SH-SY5Y (cell line): ENCODE measurements around the gene THADA.
A peak's percentile ranks its signal among the peaks of the same experiment; 100 is the strongest.

ENCODE experiments used
- GATA2 ChIP-seq: IDR thresholded peaks from 2 replicates; pipeline ENCODE4 v1.6.1; 2011; ENCODE audit warnings: mild to moderate bottlenecking, low read depth, low read length
- GATA3 ChIP-seq: IDR thresholded peaks from 2 replicates; pipeline ENCODE4 v1.6.1; 2011; ENCODE audit warnings: low read depth, mild to moderate bottlenecking, low read length, moderate library complexity

THADA gene

DNA sequence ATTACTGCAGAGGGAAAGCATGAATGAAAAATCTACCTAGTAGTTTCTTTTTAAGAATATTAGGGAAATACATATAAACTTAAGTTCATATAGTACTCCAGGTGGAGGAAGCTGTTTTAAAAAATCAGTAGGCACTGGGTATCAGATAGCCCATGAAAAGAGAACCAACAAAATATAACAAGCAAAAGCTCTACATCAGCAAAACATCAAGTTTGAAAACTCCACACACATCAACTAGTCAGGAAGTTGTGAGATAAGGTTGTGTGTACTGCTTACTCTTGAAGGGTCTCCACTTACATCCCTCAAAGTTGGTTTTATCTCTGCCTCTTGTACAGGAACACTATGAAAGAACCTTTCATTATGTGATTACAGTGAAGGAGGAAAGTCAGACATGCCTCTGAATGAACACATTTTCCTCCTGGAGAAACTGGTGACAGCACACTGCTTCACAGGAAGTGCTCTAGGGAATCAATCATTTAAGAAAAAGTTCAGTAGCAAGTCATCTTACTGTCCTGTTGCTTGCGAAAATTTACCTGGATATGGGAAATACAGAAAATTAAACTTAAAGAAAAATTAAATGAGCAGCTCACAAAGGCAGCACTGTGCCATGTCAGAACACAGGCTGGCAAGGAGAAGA, 57.7 kb downstream of the THADA start:
- no peak for TF ChIP-seq GATA3
- no peak for TF ChIP-seq GATA2

DNA sequence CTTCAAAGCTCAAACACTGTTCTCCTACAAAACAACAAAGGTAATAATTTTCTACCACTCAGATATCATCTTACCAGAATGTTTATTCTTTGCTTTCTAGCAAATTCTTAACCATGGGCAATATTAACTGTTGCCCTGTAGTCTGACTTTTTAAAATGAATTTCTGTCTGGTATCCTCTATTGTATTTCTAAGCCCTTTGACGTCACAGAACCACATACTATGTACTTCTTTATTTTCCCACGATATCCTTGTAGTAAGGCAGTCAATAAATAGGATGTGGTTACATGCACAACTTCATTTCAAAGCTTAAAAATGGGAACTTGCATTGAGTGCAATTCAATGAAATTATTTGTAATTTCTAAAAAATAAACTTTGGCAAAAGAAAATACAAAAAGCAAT, 58.7 kb downstream of the THADA start:
- TF ChIP-seq GATA2 (no peak), GATA3 (no peak)

DNA sequence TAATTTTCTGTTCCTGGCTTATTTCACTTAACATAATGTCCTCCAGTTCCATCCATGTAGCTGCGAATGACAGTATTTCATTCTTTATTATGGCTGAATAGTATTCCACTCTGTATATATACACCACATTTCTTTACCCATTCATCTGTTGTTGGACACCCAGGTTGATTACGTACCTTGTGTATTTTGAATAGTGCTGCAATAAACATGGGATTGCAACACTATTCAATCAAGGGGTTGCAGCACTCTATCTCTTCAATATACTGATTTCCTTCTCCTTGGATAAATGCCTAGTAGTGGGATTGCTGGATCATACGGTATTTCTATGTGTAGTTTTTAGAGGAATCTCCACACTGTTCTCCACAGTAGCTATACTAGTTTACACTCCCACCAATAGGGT, 61.3 kb downstream of the THADA start:
- TF ChIP-seq GATA3, result no peak
- no peak for TF ChIP-seq GATA2

DNA sequence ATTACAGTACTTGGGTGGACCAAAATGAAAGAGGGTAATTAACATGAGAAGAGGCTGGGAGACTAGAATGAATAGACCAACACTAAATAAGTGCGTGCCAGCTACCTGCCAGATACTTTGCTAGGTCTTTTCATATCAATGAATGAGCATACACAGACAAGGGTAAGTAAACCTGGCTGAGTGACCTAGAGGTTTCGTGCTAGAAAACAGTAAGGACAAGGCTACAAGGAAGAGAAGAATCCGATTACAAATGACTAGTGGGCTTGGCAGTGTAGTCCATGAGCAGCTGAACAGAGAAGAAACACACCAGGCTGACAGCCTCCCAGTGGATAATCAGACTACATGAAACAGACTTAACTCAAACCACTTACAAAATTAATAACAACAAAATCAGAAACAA, 64.6 kb downstream of the THADA start:
- TF ChIP-seq GATA2, result no peak
- no peak for TF ChIP-seq GATA3

DNA sequence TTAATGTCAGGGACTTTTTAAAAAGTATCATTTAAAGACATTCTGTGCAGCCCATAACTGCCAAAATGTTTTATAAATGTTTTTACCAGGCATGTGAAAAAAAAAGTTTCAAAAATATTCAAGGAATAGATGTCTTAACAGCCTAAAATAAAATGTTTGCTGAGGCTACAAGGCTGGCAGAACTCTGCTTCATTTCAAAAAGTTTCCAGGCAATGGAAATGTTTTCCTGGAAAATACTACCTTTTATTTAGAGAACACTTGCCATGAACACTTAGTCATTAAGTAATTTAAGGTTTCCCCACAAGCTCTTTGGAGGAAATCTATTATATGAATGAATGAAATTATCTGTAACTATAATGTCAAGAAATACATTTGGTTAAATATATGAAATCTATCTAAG, 68.8 kb downstream of the THADA start:
- TF ChIP-seq GATA2, result no peak
- TF ChIP-seq GATA3, result no peak

DNA sequence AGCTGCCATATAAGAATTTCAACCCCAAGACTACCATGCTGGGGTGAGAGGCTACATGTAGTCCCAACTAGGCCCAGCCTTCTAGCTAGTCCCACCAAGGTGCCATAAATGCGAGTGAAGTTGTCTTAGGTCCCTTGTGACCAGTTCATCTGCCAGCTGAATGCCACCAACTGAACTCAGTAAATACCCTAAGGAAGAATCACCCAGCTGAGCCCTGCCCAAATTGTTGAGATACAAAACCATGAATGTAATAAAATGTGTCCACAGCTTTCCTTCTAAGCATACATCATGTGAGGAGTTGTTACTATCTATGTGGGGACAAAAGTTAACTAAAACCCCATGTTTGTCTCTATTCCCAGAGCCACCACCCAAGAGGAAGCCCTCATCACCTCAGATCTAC, 70.3 kb downstream of the THADA start:
- TF ChIP-seq GATA3 (no peak), GATA2 (no peak)

DNA sequence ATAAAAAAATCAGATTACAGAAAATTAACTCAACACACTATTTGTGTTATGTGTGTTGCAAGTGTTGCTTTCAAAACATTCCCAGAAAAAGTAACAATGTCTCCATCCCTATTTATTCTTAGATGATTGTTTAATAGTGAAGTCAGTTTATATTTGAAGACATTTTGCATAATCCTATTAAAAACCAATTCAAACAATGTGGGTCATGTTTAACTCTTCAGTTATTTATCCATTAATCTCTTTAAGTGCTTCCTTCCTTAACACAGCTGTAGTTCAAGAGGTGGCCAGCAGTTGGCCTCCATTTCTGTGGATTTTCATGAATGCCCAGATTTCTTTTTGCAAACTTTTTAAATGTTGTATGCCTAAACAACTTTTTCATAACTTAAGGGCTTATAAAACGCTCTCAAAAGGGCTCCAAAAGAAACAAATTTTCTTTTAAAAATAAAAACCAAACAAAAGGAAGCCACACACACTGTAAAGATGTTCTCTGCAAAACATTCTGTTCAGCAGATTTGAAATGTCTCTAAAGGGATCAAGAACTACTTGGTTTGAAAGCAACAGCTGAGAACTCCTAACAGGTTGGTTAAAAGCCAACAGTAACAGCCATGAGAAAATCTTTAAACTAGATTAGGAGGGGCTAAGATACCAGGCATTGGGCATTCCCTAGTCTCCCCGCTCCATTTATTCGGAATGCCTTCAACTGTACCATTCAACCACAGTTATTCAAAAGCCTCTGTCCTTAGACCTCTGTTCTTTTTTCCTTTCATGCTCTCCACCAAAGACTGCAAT, 71.5 kb downstream of the THADA start:
- TF ChIP-seq GATA2 (no peak), GATA3 (no peak)

DNA sequence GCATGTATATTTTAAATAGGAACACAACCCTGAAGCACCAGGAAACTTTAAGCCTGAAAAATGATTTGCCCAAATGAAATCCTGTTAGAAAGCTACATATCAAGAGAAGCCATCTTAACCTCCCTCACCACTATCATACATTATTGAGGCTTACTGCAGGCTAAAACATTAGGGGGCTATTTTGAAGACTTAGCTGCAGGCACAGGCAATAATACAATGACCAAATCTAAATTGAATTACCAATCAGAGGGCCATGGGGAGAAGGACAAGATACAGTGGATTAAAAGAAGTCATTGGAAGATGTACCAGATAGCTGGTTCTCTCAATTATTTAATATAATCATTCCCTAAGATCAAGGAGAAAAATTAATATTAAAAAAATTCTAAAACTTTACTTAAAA, 73.7 kb downstream of the THADA start:
- peak; percentile 87 for TF ChIP-seq GATA3
- peak; percentile 78 for TF ChIP-seq GATA2

DNA sequence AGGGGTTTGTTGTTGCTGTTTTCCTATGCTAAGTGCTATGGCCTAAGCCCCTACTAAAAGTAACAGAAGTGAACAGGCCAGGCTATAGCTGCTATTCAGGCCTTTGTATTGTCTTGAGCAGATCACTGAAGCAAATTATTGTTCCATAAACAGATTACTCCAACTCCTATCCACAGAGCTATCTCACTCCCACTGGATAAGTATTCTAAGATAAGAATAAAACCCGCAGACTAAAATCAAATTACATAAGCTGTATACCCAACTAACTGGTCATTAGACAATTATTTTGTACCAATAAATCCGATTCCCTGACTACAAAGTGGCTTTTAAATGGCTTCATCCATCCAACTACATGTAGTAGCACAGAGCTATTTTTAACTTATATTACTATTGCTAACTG, 74.3 kb downstream of the THADA start:
- TF ChIP-seq GATA2 (peak; percentile 78; the same call in 1 of the 2 replicates), GATA3 (peak; percentile 88)

DNA sequence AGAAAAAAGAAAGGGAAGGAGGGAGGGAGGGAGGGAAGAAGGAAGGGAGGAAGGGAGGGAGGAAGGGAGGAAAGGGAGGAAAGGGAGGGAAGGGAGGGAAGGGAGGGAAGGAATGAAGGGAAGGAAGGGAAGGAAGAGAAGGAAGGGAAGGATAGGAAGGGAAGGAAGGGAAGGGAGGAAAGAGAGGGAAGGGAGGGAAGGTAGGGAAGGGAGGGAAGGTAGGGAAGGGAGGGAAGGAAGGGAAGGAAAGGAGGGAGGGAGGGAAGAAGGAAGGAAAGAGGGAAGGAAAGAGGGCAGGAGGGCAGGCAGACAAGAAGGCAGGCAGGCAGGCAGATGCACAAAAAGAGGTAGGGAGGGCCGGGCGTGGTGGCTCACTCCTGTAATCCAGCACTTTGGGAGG, 74.9 kb downstream of the THADA start:
- TF ChIP-seq GATA2 (no peak), GATA3 (no peak)

DNA sequence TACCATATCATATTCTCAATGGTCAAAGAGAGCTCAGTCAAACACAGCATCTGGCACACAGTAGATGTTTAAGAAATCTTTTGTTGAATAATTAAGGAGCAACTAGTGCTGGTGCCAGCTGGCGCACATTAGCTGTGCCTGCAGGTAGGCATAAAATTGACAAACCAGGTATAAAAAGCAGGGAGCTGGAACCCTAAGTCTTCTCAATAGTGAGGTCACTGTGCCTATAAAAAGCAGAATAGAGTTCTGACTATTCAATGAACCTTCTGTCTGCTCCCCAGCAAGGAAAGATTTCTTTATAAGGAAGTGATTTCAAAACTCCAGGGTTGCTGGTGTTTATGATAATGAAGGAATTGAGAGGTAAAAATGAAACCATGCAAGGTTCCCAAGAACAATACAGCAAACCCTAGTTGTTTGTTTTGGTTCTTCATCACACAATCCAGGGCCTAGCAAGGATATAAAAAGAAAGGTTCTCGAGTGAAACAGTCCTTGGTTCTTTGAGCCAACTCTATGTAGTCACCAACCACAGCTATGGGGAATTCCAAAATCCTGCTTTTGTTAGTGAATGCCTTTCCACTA, 76.1 kb downstream of the THADA start:
- no peak for TF ChIP-seq GATA2
- no peak for TF ChIP-seq GATA3

DNA sequence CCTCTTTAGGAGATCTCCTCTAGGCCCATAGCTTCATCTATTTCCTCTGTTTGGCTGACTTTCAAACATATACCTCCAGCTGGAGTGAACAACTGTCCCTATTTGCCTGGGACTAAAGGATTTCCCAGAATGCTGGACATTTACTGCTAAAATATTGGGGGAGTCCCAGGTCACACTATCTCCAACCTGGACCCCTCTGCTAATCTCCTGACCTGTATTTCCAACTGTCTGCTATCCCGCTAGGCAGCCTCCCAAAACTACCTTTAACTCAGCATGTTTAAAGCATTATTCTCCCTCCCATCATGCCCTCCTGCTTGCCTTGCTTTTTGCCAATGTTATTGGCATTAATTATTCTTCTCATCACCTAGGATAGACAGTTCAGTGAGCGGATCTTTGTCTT, 77.1 kb downstream of the THADA start:
- TF ChIP-seq GATA2 (no peak), GATA3 (no peak)

DNA sequence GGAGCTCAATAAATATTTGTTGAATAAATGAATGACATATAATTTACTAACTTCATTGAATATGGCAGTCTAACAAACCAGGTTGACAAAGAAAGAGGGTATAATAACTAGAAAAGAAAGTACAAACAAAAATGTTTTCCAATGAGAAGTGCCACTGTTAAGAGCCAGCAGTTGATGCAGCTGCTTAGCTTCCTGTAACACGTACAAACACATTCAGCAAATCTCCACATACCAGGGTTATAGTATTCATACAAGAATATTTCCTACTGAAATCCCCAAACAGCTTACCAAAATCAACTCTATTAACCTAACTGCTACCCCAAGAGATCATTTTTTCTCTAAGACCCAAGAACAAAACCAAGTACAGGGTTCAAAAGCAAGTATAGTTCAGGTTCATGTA, 77.7 kb downstream of the THADA start:
- TF ChIP-seq GATA2, result no peak

DNA sequence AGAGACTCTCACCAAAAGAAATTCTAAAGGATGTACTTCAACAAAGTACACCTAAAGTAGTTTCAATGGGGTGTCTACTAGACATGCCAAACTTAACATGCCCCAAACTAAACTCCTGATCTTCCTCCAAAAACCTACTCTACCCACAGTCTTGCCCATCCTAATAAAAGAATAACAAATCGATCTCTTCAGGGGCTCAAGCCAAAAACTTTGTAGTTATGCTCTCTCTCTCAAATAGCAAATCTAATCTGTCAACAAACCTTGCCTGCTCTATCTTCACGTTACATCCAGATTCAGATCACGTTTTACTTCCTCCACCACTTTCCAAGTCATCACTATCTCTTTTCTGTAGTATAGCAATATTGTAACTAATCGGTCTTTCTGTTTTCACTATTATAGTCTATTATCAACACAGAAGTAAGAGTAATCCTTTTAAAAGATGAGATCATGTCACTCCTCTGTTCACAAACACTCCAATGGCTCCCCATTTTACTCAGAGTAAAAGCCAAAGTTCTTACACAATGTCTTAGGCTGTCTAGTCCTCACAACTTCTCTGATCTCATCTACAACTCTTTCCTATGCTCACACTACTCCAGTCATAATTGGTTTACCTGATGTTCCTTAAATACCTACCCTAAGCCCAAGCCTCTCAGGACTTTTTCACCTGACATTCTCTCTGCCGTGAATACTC, 79.9 kb downstream of the THADA start:
- TF ChIP-seq GATA3, result no peak
- TF ChIP-seq GATA2, result no peak

DNA sequence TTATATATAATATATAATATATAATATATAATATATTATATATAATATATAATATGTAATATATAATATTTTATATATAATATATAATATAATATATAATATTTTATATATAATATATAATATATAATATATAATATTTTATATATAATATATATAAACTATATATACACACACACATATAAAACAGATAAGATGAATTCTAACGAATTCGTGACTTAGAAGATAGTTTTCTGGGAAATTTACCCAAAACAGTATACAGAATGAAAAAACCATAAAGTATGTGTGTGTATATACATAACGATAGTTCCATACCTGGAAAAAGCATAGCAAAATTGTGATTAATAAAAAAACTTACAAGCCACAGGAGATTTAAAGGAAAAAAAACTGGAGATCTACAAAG, 80.6 kb downstream of the THADA start:
- TF ChIP-seq GATA2 (no peak), GATA3 (no peak)

DNA sequence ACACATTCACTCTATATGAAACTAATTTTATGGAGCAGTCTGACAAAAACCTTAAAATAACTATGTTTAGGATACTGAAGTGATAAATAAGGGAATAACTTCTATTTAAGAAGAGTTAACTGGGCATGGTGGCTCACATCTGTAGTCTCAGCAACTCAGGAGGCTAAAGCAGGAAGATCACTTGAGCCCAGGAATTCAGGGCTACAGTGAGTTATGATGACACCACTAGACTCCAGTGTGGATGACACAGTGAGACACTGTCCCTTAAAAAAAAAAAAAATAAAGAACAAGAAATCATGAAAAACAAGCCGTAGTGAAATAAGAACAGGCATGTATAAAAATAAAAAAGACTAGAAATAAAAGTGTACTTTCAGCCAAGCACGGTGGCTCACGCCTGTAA, 82.0 kb downstream of the THADA start:
- TF ChIP-seq GATA3, result no peak
- TF ChIP-seq GATA2, result no peak
